Measurements from ENCODE around the gene COX4I1.

COX4I1 gene

DNA sequence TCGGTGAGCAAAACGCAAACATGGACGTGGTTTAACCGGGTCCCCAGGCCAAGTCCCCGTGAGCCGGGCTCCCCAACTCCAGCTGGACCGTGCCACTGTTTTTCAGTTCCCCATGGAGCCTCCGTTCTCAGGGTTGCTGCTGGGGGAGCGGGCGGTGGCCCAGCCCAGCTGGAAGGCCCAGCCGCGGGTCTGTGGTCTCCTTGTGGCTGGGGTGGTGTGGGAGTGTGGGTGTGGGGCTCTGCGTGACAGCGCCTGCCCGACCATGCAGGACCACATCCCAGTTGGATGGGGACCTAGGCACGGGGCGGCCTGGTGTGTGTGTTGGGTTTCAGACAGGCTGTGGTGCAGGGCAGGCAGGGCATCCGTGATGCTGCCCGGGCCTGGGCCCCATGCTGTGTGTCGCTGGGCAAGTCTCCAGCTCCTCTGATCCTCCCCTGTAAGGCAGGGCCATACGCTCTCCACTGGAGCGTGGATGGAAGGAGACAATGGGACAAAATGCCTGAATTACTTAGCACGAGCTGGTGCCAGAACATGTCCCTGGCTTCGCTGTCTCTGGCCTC lies 40.3 kb downstream of the COX4I1 start:
- DNase-seq, result no peak

DNA sequence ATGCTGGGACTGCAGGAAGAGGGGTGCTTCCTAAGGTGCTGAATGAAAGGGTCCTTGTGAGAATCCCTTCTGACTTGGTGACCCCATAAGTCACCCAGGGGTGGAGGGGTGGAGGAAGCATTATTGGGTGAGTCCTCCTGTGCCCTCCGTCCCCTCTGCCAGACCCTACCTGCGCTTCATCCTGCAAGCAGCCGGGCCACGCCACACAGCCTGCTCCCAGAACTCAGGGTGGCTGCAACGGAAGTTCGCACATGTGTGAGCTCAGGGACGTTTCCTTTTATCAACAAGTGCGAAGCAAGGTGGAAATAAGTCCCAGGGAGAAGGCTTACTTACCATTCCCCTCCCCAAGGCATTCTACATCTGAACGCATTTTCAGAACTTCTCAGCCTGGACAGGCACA lies 40.9 kb downstream of the COX4I1 start:
- DNase-seq, result no peak

DNA sequence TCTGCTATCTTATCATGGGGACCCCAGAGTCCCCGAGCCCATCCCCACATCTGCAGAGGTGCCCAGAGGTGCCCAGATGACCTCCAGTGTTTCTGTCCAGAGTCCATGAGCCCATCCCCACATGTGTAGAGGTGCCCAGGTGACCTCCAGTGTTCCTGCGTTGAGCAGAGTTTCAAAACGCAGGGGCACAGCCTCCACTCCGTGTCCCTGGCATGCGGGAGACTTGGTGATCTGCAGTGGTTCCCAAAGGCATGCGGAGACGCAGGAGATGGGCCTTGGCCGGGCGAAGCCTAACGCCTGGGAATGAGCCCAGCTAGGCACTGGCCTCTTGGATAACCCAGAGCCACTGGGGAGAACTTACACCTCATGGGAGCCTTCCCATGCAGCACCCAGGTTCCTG lies 41.3 kb downstream of the COX4I1 start:
- no peak for DNase-seq

DNA sequence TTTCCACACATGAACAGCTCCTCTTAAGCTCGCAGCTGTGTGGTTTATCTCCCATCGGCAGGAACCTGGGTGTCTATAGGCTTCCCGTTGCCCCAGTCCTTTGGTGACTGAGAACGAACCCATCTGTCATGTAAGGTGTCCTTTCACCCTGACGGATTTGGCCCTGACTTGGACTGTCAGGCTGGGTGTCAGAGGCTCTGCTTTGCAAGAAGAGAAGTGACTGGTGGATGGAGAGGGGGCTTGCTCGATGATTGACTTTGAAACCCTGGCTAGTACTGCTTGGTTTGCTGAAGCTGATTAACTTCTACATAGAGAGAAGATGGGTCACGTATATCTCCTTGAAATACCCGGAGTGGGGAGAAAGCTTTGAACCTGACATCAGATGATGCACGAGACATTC lies 42.9 kb downstream of the COX4I1 start:
- no peak for DNase-seq

DNA sequence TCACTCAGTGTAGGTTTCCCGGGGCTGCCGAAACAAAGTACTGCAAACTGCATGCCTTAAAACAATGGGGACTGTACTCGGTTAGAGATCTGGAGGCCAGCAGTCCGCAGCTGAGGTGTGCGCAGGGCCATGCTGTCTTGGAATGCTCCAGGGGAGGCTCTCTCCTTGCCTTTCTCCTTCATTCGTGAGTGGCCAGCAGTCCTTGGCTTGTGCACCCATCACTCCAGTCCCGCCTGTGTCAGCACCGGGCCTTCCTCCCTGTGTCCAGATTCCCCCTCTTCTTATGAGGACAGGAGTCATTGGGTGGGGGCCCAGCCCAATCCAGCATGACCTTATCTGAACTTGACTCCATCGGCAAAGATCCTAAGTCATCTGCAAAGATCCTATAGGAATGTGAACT lies 43.4 kb downstream of the COX4I1 start:
- DNase-seq, result no peak

DNA sequence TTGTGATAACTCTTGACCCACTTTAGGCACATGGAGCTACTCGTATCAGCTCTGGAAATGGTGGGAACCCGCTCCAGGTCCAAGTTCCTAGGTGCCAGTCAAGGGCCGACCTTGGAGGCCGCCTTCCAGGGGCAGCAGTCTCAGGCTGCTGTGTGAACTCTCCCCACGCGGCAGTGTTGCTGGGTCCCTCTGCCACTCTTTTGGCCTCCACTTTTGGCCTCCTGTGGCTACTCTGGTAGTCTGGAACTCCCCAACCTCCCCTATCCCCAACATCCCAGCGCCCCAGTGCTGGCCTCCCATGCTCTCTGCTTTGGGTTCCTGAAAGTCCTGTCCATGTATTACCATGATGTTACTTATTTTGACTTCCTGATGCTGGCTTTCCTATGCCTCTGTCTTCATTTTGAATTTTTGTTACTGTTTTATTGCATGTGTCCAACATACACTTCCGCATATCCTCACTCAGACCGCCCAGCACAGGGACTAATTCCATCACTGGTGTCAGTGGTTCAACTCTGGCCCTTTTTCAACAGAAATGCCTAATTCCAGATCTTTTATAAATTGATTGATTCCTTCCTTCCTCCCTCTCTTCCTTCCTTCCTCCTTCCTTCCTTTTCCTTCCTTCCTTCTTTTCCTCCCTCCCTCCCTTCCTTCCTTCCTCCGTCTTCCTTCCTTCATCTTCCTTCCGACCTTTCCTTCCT lies 44.1 kb downstream of the COX4I1 start:
- no peak for DNase-seq

DNA sequence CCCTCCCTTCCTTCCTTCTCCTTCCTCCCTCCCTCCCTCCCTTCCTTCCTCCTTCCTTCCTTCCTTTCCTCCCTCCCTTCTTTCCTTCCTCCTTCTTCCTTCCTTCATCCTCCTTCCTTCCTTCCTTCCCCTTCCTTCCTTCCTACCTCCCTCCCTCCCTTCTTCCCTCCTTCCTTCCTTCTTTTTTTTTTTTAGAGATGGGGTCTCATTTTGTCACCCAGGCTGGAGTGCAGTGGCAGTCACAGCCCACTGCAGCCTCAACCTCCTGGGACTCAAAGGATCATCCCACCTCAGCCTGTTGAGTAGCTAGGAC lies 44.6 kb downstream of the COX4I1 start:
- DNase-seq, result no peak

DNA sequence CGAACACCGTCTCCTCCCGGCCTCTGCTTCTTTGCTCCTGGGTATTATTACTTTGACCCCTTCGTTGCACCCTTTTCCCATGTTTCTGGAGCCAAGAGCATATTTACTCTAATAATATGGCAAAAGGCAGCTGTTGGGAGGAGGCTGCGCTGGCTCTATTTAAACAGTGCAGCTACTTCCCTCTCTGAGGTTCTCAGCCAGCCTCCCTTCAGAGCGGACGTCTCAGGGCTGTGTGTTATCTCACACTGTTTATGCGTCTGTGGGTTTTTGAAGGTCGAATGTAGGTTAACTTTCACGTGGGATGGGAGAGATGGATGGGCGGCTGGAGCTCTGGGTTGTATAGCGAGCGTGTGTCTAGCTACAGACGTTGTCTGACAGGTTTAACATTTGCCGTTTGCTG lies 45.3 kb downstream of the COX4I1 start:
- DNase-seq, result no peak

DNA sequence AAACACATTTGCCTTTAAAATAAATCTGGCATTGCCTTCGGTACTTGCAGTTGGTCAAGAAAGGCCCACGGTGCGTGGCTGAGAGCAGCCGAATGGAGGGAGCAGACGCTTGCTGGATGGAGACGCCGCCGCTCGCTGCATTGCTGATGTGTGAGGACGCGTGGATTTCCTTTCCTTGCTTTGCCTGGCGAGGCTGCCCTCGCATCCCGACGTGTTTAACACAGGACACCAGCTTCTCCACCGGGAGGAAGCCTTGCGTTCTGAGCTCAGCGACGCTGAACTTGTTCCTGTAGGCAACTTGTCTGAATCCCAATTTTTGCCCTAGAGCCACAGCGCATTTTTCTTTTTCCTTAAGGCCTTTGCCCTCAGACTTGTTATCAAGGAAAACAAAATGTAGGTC lies 45.8 kb downstream of the COX4I1 start:
- no peak for DNase-seq

DNA sequence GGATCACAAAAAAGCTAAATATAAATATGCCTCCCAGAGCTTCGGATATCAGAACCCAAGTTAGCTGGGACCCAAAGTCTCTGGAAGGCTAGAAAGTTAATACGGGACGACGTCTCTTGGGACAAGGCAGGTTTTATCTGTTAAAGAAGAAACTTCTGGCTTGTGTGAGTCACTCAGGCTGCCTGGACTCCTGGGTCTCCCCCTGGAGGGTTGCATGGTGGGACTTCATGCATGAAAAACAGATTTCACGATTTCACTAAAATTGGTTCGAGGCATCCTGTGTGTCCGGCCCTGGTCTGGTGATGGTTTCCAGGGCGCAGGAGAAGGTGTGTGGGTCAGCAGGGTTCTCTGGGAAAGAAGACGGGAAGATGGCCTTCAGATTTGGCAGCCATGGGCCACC lies 47.0 kb downstream of the COX4I1 start:
- no peak for DNase-seq

DNA sequence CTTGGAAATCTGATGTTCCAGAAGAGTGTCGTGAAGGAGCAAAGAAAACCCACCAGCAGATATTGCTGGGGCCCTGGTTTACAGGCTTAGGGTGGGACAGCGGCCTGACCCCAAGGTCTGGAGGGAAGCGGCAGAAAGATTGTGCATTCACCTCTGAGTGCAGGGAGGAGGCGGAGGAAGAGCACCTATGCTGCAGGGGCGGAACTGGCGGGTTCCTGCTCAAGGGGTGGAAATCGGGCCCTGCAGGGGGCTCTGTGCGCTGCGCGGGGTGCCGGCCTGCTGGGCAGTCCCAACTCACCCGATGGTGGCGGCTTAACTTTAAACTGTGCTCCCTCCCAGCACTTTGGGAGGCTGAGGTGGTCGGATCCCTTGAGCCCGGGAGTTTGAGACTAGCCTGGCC lies 47.5 kb downstream of the COX4I1 start:
- DNase-seq, result no peak

DNA sequence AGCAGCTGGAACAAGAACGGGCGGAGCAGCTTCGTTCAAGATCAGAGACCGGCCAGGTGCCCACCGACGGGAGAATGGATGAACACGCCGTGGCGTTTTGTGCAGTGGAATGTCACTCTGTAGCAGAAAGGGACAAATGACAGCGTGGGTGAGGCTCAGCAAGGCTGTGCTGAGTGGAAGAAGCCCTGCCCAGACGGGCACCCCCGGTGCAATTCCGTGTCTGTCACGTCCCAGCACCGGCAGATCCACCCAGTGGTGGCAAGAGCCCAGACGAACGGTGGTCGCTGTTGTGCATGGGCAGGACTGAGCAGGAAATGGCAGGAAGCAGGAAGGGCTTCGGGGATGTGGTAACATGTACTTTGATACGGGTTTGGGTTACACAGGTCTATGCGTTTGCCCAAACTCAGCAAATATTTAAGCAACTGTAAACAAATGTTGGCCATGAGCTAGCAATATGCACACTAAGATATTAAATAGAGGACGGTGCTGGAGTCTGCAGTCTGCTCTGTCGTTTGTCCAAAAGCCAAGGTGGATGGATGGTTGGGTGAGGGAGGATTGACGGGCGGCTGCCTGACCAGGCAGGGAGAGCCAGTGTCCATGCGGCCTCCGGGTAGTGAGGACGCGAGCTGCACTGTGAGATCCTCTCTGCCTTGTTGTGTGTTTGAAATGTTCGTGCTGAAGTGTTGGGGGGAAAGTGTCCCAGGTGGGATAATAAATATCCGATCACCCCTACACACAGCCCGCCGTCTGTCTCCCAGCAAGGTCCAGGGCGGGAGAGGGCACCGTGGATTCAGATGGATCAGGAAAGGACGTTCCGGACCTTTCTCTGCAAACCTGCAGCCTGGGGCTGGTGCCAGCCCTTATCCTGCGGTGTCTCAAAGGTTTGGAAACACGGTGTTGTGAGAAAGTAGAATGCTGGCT lies 48.4 kb downstream of the COX4I1 start:
- DNase-seq, result no peak

DNA sequence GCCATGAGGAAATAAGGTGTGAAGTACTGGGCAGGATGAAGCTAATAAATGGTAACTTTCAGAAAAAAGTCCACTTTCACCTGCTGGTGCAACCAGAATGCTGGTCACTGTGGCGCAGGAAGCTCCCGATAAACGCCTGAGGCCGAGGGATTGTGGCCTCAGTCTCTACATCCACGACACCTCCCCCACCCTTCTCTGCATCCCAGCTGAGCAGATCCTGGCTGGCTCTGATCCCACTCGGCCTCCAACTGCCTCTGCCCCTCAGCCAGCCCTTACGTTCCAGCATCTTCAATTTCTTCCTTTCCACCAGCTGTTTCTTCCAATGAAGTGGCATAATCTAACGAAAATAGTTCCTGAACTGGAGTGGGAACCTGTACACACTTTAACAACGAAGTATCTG lies 49.5 kb downstream of the COX4I1 start:
- DNase-seq, result no peak

DNA sequence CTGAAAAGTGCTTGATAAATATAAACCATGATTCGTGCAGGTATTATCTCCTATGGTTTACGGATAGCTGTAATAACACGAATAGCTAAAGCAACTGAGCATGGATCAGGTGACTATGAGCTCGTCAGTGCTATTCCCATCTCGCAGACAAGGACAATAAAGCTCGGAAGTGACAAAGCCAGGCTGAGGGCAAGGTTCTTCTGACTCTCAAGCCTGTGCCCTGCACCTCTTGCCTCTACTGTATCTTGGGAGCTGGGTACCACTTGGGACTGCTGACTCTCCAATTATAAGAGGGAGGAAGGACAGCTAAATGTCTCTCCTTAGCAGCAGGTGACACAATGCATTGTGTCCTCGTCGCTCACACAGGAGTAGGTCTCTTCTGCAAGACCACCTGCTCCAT lies 49.9 kb downstream of the COX4I1 start:
- DNase-seq, result no peak

DNA sequence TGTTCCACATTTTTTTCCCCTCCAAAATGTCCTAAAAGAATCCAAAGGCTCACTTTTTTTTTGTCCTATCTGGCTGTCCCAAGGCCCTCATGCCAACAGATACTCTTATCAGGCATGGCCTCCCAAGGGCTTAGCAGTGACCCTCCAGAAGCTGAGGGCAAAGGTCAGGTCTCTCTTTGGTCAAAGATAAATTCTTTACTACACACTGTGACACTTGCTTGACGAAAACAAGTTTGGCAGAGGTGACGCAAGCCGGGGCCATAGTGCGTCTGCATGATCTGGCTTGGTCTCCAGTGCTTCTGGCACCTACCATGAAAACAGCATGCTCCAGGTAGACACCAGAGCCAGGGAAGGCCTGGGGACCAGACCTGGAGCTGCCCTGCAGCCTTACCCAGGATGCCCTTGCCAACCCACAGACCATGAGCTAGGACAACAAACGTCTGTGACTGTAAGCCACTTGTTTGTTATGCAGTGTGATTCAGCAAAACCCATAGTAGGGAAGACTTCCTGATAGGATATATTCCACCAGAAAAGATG lies 50.9 kb downstream of the COX4I1 start:
- DNase-seq, result no peak

DNA sequence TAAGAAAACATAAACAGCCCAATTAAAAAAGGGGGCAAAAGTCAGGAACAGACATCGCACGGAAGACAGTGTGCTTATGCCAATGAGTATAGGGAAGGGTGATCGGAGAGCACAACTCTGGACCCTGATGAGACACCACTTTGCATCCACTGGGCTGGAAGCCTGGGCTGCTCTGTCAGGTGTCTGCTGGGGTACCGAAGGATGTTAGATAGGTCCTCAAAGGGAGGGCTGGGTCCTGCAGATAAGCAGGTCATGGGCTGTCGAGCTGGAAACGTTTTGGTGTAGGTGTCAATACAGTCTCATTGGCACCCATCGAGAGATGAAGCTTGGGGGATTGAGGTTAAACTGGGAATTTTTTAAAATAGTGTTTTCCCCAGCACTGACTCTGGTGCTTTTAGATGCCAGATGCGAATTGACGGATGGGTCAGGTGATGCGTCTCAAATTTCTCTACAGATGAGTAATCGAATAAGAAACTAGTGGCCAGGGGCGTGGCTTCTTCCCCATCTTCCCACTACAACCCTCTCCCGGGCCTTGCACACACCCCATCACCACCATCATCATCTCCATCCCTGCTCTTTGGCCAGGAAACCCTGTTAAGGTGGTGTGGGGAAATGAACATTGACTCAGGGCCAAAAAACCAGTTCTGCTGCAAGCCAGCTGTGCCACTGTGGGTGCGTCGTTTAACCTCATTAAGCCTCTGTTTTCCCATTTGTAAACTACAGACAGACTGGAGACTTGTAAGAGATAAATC lies 51.7 kb downstream of the COX4I1 start:
- no peak for DNase-seq

DNA sequence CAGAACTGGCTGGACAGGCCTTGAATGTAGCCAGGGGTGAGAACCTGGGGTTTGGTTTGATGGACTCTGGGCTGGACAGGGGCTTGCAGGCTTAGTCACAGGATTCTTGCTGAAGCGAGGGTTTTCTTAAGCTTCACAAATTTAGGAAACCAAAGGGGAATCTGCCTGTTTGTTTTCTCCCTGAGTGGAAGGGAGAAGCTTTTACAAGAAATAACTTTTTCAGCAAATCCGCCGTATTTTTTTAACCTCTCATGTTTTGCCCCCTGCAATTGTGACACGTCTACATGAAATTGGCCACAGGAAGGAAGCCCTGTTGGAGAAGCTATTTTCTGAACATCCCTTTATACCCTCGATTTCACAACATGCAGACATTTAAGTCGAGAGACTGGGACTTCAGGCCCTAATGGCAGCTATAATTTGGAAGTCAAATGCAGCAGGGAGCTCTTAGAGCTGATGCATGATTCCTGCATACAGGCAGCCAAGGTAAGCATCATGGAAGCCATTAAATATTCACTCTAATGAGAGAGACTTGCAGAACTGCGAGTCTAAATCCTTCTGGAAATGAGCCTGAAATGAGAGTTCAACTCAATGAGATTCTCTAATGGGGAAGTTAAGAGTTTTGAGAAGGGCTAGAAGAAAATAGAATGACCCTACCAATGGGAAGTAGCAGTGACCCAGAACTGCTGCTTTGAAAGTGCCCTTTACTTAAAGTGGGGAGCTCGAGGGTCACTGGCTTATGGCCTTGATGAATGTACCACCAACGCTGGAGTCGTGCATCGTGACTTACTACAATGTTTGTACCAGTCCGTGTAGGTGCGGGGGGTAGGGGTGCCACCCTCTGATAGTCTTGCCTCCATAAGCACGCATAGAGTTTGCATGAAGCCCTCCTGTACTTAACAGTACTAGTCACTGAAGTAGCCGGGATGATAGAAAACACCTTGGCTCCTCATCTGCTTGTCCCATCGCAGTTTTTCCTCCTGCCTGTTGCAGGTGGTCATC lies 54.4 kb downstream of the COX4I1 start:
- DNase-seq, result peak in 2 of 58 donors; percentile 31 to 42

DNA sequence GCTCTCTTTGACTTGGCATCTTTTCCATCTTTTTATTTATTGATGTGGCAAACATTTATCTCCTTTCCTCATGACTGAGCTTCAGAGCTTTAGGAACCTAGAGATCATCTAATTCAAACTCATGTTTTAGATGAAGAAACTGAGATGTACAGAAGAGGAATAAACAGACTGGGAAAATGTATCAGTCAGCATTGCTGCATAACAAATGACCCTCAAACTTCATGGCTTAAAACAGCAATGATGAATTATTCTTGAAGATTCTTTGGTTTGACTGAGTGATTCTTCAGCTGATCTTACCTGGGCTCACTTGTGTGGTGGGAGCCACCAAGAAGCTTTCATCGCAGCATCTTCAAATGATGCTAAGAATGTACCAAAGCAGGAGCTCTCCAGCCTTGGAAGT lies 55.4 kb downstream of the COX4I1 start:
- no peak for DNase-seq

DNA sequence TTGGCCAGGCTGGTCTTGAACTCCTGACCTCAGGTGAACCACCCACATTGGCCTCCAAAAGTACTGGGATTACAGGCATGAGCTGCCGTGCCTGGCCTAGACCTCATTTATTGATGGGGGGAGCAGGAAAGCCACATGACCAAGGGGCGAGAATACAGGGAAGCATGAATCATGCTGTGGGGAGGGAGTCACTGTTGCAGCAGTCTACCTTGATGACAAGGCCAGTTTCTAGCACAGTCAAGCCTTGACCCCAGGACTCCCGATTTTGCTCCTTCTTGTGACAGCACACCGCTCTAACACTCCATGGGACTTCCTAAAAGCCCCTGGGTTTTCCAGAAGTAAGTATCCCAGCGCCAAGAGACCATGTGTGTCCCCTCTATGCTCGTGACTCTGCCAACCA lies 56.6 kb downstream of the COX4I1 start:
- no peak for DNase-seq

DNA sequence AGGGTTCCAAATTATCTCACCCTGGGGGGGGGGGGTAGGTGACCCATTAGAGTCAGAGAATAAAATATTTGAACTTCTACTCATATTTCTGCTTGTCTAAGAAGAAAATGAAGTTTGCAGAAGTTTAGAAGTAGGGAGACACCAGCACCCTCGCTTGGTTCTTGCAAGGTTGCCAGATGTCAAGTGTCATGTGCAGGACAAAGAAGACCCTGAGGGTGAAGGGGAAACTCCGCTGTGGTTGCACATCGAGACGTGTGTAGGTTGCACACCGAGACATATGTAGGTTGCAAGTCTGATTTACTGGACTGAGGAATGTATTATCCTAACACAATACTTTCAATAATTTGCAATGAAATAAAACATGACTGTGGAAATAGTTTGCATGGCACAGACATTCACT lies 57.1 kb downstream of the COX4I1 start:
- no peak for DNase-seq
